Ecto neural progenitor cell (in vitro differentiated cells): Measurements from ENCODE around the gene SCART1.
"Not testable (repeated sequence)": the region's sequence is repeated elsewhere in the genome, so short reads cannot be mapped to it uniquely, and the experiment has no call there.

Experiments
- DNase-seq: peaks from one replicate; pipeline ENCODE4 v3.0.0-alpha.2; 2018; ENCODE audit warnings: low spot score

SCART1 gene

DNA sequence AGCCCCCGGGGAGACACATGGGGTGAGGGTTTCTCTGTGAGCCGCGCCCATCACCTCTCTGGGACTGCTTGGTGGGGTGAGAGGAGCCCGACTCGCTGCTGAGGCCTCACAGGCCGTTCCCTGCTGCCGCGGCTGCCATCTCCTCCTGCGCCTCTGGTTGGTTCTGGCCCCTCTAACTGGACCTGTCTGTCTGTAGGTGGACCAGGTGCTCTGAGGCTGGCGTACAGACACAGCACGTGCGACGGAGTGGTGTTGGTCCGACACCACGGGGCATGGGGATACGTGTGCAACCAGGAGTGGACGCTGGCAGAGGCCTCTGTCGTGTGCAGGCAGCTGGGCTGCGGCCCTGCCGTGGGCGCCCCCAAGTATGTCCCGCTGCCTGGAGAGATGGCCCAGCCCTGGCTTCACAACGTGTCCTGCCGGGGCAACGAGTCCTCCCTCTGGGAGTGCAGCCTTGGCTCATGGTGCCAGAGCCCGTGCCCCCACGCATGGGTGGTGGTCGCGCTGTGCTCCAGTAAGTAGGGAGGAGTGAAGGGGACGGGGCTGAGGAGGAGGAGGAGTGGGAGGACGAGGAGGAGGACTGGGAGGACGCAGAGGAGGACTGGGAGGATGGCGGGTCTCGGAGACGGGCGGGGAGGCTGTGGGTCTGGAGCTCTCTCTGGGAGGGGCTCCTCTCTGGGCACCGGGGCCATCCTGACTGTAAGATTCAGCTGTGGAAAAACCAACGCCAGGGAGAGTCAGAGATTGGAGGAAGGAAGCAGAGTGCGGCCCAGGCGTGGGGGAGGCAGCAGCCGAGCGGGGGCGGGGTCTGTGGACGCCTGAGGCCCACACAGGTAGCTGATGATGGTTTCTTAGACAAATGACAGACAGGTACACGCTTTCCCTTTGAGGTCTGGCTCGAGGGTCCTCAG, 2.6 kb downstream of the SCART1 start:
- no peak for DNase-seq

DNA sequence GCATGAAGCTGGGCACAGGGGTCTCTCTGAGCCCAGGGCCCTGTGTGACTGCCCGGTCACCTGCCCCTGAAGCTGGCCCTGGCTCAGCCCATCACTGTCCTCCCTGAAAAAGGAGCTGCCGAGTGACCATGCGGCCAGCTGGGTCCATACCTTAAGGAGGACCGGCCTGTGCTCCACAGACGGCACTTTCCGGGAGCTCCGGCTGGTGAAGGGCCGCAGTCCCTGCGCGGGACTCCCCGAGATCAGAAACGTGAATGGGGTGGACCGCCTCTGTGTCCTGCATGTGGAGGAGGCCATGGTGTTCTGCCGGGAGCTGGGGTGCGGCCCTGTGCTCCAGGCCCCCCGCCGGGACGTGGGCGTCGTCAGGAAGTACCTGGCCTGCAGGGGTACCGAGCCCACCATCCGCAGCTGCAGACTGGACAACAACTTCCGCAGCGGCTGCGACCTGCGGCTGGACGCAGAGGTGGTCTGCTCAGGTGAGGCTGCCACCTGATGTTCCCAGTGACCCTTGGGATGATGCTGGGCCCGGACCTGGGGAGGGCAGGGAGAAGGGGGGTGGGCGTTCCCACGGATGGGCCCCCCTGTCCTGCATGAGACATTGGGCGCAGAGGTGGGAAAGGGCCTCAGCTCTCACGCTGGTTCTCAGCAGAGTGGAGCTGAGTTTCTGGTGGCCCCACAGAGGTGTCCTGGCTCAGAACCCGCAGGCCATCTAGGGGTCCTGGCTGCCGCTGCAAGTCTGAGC, 3.5 kb downstream of the SCART1 start:
- no peak for DNase-seq

GRCh38 chr10:133458021-133458709, 4.4 kb downstream of the SCART1 start:
- no peak for DNase-seq

GRCh38 chr10:133458710-133459453, 5.1 kb downstream of the SCART1 start:
- no peak for DNase-seq

DNA sequence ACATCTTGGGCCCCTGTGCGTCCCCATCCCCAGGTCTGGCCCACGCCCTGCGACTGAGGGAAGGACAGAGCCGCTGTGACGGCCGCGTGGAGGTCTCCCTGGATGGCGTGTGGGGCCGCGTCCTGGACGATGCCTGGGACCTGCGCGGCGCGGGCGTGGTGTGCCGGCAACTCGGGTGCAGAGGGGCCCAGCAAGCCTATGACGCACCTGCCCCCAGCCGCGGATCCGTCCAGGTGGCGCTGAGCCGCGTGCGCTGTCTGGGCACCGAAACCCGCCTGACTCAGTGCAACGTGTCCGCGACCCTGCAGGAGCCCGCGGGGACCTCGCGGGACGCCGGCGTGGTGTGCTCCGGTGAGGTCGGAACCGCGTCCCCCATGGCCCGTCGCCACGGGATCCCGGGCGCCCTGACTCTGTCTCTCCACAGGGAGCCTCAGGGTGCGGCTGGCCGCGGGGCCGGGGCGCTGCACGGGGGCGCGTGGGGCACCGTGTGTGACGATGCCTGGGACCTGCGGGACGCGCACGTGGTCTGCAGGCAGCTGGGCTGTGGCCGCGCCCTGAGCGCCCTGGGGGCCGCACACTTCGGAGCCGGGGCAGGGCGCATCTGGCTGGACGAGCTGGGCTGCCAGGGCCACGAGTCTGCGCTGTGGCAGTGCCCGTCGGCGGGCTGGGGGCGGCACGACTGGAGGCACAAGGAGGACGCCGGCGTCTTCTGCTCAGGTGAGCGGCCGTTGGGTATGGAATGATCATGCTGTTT, 5.9 kb downstream of the SCART1 start:
- no peak for DNase-seq

DNA sequence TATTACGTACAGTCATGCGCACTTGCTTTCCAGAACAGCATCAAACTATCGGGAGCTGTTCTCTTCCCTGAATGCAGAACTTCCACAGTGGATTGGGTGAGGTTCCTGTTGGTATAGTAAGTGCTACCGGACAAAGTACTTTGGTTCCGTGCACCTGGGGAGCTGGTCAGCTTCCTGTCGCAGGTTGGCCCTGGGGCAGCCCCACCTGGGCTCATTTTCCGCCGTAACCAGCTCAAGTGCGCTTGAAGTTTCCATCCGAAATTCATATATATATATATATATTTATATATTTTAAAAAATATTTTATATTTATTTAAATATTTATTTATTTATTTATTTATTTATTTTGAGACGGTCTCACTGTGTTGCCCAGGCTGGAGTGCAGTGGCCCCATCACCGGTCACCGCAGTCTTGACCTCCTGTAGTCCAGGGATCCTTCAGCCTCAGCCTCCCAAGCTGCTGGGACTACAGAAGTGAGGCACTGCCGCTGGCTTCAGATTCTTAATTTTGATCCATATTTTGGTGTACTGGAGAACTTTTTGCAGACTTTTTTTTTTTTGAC, 6.5 kb downstream of the SCART1 start:
- no peak for DNase-seq

- DNase-seq, result no peak
These were observed 7.3 kb downstream of the SCART1 start for GRCh38 chr10:133461027-133461426.

GRCh38 chr10:133461841-133462240, 8.1 kb downstream of the SCART1 start:
- no peak for DNase-seq

DNA sequence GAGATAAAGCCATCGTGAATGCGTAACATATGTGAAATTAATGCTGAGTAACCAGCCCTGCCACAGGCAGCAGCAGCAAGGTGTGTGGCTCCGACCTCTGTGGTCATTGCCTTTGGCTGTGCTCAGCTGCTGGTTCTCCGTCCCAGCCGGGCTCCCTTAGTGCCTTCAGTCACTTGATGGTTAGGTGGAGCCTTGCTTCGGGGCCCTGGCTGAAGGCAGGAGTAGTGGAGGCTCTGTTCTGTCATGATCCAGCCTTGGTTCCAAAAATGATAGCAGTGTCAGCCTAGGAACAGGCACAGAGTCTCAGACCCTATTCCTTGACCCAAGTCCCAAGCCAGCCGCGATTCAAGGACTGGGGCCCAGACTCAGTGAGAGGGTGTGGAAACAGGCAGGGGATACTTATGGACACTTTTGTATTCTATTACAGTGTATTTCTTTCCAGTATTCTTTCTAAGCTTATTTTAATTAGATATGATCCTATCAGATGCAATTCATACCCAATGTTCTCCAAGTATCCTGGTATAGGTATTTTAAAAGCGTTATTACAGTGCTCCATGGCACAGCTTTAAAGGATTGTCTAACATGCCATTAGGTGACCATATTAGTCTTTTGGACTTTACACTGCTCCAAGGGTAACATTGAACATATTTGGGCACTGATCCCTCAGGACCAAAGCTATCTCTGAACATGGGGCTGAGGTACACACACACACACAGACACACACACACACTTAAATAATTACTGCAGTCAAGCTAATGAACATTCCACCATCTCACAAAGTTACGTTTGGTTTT, 9.0 kb downstream of the SCART1 start:
- no peak for DNase-seq

- DNase-seq, result no peak
These were observed 10.9 kb downstream of the SCART1 start for GRCh38 chr10:133464582-133465031.

- DNase-seq, result no peak
These were observed 11.6 kb downstream of the SCART1 start for GRCh38 chr10:133465191-133465949.

DNA sequence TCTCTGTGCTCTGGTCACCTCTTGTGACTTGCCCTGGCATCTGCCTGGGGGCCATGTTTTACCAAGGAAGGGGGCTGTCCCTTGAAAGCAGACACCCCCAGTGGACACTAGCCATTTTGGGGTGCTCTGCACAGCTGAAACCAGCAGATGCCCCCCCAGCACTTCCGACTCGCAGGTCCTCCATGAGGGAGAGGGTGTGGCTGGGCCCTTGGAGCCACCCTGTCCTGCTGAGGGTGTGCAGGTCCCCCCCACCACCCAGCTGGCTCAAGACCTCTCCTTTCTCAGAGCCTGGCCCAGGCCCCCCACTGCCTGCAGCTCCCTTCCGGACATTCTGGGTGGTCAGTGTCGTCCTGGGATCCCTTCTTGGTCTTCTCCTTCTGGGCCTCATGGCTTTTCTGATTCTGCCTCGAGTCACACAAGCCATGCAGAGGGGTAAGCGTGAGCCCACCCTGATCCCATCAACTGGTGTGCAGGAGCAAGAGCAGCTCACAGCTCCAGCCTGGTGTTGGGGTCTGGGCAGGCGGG, 12.3 kb downstream of the SCART1 start:
- DNase-seq, result no peak

- no peak for DNase-seq
These were observed 13.0 kb downstream of the SCART1 start for GRCh38 chr10:133466683-133467275.

- no peak for DNase-seq
These were observed 13.7 kb downstream of the SCART1 start for GRCh38 chr10:133467286-133467911.

DNA sequence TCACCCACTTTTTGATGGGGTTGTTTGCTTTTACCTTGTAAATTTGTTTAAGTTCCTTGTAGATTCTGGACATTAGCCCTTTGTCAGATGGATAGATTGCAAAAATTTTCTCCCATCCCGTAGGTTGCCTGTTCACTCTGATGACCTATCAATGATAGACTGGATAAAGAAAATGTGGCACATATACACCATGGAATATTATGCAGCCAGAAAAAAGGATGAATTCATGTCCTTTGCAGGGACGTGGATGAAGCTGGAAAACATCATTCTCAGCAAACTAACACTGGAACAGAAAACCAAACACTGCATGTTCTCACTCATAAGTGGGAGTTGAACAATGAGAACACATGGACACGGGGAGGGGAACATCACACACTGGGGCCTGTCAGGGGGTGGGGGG, 15.5 kb downstream of the SCART1 start:
- not testable (repeated sequence) for DNase-seq

DNA sequence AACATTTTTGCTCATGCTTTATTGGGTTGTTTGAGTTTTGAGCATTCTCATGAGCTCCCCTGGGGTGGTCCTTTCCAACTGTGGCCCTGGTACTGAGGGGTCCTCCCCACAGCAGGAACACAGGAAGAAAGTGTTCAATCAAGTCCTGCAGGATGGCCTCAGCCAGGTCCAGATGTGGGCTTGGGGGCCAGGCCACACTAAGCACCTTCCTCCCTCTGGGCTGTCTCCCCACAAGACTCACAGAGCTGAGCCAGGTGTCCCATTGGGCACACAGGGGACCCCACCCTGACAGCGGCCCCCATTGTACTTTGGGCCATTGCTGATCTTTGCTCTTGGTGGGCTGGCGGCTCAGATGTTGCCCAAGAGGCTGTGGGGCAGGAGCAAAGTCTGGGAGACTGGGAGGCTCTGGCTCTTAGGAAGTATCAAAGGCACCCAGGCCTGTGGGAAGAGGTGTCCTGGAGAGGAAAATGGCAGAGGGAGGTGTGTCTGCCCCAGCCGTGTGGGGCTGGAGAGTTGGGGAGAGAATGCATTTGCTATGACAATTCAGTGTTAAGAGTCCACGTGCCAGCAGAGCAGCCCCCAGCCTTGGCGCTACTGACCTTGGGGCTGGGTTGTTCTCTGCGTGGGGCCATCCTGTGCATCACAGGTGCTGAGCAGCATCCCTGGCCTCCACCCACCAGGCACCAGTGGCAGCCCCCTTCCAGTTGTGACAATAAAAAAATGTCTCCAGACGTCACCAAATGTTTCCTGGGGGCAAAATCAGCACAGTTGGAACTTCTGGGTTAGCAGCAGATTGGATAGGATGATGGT, 17.8 kb downstream of the SCART1 start:
- no peak for DNase-seq

- no peak for DNase-seq
These were observed 19.5 kb downstream of the SCART1 start for GRCh38 chr10:133473270-133473669.
